Measurements from ENCODE around the gene BTBD10.

BTBD10 gene

DNA sequence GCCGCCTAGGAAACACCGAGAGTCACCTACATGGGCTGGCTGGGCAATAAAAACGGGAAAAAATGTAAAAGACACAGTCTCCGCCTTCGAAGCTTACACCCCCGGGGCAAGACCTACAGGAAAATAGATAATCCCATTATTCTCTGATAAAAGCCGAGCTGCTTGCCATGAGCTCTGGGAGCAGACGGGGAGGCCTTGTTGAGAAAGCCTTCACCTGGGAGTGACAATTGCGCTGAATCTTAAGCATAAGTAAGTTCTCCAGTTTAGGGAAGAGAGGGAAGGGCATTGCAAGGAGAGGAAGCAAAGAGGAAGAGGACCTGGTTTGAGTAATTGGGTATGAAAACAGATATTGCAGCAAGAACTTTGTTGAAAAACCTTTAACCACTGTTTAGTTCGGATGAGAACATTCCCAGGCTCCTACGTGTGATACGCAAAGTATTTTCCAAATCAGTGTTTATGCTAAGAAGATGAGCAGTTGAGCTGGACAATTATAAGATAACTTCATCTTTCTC lies 813 bp upstream of the BTBD10 start:
- H3K4me3 ChIP-seq (ENCODE audit: low read length) = peak overlapping the region; percentile 88
- no peak for TF ChIP-seq CTCF (conservative IDR thresholded peaks at IDR 0.05; ENCODE audit: low read length)
- DNase-seq (ENCODE audit: low read depth) = no peak

DNA sequence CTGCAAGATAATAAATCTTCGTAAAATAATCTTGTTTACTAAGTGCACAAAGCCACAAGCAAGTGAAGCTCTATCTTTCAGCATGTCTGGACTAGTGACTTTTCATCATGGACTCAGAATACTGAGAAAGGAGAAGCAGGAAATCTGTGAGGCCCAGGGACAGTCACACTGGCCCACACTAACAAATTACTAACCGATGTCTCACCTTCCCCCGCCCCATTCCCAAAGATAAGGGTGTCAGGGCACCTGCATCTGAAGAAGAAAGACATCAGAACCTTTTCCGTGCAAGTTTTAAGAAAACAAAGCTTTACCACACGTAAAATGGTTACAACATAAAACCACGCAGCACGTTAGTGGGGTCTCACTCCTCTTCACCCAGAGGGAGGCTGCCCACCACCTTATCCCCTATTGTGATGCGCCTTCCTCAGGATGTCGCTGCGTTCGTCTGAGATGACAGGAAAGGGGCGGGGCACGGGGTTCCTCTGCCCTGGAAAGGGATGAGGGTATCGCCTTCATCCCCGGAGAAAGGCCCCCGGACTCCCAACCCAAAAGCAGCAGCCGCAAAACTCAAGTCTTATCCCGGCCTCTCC lies 616 bp downstream of the BTBD10 start:
- TF ChIP-seq CTCF (conservative IDR thresholded peaks at IDR 0.05; ENCODE audit: low read length) = peak; percentile 3; the same call in 1 of the 2 replicates
- DNase-seq (ENCODE audit: low read depth) = peak; percentile 18
- H3K4me3 ChIP-seq (ENCODE audit: low read length) = peak overlapping the region; percentile 88

DNA sequence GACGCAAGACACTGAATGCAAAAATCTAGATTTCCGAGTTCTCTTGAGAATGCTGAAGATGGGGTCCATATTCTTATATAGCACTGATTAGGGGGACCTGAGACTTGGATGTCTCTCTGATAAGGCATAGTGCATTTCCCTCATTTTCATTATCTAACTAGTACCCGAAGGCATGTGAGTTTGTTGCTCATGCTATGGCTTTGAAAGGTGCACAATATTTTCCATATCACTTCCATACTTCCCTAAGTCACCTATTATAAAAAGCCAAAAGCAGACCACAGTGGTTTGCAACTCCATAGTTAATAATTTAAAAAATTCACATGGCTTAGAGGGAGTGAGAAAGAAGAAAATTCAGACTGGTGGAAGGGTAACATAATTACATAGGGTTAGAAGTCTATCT lies 1.7 kb downstream of the BTBD10 start:
- no peak for DNase-seq (ENCODE audit: low read depth)
- no peak for TF ChIP-seq CTCF (conservative IDR thresholded peaks at IDR 0.05; ENCODE audit: low read length)
- no peak overlapping the region for H3K4me3 ChIP-seq (ENCODE audit: low read length)

DNA sequence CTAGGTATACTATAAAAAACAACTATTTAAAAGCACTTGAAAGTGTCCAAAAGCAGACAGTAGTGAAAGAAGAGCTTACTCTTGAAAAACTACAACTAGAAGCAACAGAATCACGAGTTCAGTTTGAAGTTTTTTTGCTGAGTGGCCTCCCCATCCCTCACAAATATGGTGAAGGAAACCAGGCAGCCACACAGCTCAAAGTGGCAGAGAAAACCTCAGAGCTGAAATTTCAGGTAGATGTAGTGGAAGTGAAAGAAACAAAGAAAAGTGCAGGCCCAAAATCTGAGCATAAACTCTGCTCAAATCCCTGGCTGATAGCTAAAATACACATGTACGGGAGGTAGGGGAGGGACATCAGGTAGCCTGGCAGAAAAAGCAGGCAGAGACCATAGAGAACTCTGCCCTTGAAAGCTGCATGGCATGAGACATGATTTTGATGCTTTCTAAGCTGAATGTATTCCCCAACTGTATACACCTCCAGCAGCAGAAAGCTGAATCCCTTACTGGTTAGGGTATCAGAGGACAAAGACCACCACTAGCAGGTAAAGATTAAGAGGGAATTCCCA lies 12.1 kb downstream of the BTBD10 start:
- no peak for DNase-seq (ENCODE audit: low read depth)
- TF ChIP-seq CTCF (conservative IDR thresholded peaks at IDR 0.05; ENCODE audit: low read length) = no peak
- H3K4me3 ChIP-seq (ENCODE audit: low read length) = no peak overlapping the region

GRCh38 chr11:13449522-13449921 lies 13.5 kb downstream of the BTBD10 start:
- no peak for DNase-seq (ENCODE audit: low read depth)
- no peak for TF ChIP-seq CTCF (conservative IDR thresholded peaks at IDR 0.05; ENCODE audit: low read length)
- no peak overlapping the region for H3K4me3 ChIP-seq (ENCODE audit: low read length)

DNA sequence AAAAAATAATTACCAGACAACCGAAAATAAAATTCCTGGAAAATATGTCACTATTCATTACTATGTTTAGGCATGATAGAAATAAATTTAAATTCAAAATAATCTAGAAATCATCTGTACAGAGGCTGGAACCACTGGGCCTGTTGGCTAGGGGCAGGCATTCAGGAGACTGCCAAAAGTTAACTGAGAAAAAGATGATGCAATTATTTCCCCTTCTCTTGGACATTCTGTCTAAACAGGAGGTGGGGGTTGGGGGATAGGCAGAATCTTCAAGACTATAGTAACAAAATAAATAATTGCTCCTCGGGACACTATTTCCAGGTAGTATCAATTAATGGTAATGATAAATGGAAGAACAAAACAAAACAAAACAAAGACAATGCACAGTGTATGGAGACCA lies 14.1 kb downstream of the BTBD10 start:
- DNase-seq (ENCODE audit: low read depth) = peak; percentile 63
- no peak overlapping the region for H3K4me3 ChIP-seq (ENCODE audit: low read length)
- TF ChIP-seq CTCF (conservative IDR thresholded peaks at IDR 0.05; ENCODE audit: low read length) = no peak

DNA sequence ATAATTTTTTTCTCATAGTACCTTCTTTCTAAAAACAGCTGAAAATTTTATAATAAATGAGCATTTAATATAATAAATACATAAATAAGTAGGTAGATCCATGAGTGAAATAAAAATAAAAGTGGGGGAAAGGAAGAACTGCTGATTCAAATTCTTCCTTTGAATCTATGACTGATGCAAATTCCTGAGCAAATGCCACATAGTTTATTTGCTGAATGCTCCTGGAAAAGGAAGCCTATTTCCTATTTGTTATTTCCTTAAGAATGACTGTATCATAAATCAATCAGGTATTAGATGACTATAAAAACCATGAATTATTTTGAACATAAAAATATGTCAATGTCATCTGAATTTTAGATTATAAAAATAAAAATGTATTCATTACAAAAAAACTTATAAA lies 16.6 kb downstream of the BTBD10 start:
- peak; percentile 61 for DNase-seq (ENCODE audit: low read depth)
- TF ChIP-seq CTCF (conservative IDR thresholded peaks at IDR 0.05; ENCODE audit: low read length) = no peak
- no peak overlapping the region for H3K4me3 ChIP-seq (ENCODE audit: low read length)

Measured in AG10803 (cell line).